Stimulated activated CD8-positive, alpha-beta memory T cell treated with anti-CD3 and anti-CD28 coated beads, Interleukin-4, amount 100 ng/mL, for 48 hours (primary cell): ENCODE measurements around the gene FGF7.
A peak's percentile ranks its signal among the peaks of the same experiment; 100 is the strongest.
"Not testable (repeated sequence)": the region's sequence is repeated elsewhere in the genome, so short reads cannot be mapped to it uniquely, and the experiment has no call there.

Source experiments
- DNase-seq: peaks from one replicate; pipeline ENCODE4 v3.0.0-alpha.2; 2020

Gene FGF7, protein sequence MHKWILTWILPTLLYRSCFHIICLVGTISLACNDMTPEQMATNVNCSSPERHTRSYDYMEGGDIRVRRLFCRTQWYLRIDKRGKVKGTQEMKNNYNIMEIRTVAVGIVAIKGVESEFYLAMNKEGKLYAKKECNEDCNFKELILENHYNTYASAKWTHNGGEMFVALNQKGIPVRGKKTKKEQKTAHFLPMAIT

DNA sequence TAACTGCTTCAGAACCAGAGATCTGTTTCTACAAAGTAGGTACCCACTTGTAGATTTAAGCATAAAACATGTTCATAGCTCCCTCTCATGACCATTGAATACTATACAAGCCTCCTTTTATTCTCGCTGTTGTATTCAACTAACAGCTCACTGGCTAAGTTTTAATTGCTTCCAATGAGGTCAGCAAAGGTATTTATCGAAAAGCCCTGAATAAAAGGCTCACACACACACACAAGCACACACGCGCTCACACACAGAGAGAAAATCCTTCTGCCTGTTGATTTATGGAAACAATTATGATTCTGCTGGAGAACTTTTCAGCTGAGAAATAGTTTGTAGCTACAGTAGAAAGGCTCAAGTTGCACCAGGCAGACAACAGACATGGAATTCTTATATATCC, at the start of gene FGF7:
Gene FGF7 (plus strand): TSS at position 222 of the 400 bp plus-strand sequence. CDS start 1,056 bp downstream, outside the sequence.
- DNase-seq, result no peak

DNA sequence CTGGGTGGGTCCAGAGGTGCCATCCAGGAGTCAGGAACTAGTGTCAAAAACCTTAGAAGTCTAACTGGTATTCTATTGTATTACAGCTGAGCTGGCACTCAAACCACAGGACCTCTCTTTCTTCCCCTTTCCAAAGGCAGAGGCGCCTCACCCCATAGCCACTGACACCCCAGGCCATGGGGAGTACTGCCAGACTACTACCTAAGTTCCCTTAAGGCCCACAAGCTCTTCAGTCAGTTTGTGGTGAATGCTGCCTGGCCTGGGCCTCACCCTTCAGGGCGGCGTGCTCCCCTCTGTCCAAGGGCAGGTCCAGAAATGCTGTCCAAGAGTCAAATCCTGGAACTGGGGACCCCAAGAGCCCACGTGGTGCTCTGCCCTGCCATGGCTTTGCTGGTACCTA, 43.0 kb upstream of the FGF7 start:
- no peak for DNase-seq

DNA sequence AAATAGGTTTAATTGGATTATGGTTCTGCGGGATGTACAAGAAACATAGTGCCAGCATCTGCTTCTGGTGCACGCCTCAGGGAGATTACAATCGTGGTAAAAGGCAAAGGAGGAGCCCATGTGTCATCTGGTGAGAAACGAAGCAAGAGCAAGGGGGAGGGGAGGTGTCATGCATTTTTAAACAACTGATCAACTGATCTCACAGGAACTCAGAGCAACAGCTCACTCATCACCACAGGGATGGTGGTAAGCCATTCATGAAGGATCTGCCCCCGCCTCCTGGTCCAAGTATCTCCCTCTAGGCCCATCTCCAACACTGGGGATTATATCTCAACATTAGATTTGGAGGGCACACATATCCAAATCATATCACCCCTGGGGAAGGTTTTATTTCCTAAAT, 42.1 kb upstream of the FGF7 start:
- DNase-seq, result no peak

DNA sequence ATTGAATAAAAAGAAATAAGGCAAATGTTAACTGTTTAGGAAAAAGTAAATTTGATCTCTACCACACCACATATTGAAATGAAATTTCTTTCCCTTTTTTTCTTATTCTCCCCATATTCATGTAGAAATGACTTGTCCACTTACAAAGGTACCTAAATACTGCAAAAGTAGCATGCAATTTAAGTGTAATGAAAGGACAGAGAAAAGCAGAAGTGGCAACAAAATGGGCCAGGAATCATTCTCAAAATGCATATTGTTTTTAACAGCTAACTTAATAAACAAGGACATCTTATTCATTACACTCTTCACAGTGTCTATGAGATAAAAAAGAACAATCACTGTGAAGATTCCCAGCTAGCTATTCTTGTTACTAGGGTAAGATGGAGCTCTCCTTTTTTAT, 40.6 kb upstream of the FGF7 start:
- DNase-seq, result no peak

DNA sequence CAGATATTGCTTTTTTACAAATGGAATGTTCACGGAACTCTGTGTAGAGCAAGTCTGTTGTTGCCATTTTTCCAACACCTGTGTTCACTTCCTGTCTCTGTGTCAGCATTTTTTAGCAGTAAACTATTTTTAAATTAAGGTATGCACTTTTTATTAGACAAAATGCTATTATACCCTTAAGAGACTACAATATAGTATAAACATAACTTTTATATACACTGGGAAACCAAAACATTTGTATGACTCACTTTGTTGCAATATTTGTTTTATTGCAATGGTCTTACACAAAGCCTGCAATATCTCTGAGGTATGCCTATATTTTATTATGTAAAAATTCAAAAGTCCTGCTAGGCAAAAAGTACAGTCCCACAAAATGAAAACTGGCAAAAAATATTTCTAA, 39.8 kb upstream of the FGF7 start:
- no peak for DNase-seq

DNA sequence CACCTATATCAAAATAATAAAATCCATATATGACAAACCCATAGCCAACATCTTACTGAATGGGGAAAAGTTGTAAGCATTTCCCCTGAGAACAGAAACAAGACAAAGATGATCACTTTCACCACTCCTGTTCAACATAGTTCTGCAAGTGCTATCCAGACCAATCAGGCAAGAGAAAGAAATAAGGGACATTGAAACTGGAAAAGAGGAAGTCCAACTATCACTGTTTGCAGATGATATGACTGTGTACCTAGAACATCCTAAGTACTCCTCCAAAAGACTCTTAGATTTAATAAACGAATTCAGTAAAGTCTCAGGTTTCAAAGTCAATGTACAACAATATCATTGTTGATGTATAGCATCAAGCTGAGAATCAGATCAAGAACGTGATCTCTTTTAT, 35.6 kb upstream of the FGF7 start:
- DNase-seq, result no peak

DNA sequence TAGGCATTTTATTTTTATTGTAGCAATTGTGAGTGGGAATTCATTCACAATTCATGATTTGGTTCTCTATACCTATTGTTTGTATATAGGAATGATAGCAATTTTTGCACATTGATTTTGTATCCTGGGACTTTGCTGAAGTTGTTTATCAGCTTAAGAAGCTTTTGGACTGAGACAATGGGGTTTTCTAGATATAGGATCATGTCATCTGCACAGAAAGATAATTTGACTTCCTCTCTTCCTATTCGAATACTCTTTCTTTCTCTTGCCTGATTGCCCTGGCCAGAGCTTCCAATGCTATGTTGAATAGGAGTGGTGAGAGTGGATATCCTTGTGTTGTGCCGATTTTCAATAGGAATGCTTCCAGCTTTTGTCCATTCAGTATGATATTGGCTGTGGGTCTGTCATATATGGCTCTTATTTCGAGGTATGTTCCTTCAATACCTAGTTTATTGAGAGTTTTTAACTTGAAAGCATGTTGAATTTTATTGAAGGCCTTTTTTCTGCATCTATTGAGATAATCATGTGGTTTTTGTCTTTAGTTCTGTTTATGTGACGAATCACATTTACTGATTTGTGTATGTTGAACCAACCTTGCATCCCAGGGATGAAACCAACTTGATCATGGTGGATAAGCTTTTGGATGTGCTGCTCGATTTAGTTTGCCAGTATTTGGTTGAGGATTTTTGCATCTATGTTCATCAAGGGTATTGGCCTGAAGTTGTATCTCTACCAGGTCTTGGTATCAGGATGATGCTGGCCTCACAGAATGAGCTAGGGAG, 20.3 kb upstream of the FGF7 start:
- DNase-seq, result not testable (repeated sequence)

DNA sequence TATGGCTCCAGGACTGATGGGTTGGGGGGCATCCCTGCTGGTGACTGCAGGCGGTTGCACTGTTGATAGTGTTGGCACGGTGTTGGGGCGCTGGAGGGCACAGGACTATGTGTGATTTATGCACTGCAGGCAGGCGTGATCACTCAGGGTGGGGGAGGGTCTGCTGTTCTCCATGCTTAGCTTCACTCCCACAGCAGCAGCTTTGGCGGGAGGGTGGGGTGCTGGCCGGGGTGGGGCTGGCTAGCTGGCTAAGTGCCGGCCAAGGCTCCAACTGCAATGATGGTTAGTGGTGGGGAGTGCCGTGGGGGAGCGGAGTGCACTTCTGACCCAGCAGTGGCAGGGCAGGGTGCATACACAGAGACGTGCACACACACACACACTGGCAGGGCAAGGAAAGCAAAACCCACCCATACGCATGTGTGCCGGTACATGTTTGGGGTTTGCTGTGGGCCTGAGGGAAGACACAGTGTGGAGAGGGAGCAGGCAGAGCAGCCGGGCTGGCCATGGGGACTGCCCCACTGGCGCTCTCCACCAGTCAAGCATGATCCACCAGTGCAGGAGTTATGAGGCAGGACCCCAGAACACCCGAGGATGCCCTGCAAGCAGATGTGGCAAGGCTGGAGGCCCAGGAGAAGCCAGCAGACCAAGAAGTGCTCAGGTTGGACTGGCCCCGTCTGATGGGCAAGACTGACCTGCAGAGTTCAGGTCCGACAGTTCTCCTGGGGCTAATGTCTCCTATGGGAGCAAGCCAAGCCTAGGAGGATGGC, 16.5 kb upstream of the FGF7 start:
- no peak for DNase-seq

DNA sequence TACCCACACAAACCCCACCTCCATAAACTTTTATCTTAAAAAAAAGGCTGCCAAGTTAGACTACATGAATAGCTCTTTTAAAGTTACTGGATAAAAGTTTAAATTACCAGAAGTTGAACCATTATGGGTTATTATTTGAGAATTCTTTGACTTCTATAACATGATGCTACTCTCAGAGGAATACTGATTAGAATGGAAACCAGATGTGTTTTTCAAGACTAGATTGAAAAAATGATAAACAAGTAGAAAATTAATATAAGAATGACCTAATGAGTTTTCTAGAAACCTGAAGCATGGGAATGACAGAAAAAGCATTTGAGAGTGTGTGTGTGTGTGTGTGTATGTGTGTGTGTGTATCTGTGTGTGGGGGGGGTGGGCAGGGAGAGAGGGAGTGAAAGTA, 12.4 kb upstream of the FGF7 start:
- no peak for DNase-seq

DNA sequence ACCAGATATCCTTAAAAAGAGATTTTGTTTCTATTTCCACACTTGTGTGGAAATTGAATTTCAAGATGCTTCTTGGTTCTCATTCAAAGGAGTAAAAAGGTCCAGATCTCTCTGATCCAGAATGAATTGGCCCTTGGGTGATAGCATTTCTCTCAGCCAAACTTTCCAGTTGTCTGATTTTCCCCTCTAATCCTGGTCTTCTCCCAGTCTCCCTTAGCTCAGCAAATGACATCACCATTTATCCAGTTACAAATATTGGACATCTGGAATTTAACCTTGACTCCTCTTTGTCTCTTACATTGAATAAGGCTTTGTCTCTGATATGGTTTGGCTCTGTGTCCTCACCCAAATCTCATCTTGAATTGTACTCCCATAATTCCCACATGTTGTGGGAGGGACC, 10.2 kb upstream of the FGF7 start:
- no peak for DNase-seq

DNA sequence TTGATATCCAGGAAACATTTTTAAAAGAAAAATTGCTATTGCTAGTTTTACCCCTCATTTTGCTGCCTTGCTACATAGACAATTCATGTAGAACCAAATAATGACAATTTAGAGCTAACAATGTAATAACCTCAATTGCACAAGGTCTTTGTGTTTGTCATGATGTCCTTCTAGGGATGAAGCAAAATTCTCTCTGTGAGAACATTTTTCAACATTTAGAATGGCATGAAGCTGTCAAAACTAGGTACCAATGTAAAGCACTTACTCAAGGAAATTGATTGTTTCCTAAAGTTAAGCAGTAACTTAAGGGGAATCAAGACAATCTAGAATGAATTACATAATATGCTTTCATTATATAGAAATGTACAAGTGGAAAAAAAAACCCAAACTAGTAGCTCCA, 7.9 kb upstream of the FGF7 start:
- no peak for DNase-seq

DNA sequence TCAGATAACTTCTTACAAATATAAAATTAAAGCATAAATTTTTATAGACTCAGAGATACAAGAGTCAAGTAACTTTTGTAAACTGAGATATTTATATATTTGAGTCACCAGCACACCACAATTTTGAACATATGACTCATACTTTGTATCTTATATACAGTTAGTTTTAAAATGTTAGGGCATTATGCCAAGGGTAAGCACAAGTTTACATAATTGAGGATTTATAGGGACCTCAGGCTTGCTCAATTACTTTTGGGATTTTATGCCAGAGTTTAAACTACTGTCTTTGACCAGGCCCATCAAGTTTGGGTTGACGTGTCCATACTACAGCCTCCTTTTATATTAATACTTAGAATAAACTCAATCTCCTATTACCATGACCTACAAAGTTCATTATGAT, 7.4 kb upstream of the FGF7 start:
- DNase-seq, result no peak

DNA sequence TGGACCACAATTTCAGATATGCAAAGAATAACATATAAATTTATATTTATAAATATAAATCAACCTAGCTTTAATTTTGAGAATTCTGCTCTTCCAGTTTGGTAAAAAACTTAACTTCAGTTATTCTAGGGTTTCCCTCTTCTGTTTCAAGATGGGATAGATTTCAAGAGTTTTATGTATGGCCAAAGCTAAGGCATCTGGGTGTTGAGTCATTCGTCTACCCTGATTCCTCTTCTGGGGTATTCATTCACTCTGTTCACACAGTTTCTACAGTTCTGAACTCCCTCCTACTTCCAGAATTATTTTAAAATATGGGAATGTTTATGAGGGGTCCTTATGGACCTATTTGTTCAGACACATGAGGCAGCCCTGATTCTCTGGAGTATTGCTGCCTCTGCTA, 4.2 kb upstream of the FGF7 start:
- DNase-seq, result no peak

DNA sequence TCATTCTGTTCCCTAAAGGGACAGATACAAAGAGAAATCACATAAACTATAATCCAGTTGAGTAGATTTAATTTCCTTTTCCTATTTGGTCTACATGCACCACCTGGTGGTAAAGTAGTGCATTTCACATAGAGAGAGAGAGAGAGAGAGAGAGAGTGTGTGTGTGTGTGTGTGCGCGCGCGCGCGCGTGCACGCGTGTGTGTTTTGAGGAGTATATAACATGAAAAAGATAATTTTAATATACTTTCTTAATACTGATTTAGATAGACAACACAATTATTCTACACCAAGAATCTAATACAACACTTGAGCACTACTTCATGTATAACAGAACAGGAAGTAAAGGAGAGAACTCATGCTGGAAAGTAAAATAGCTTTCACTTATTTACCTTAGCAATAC, 1.1 kb upstream of the FGF7 start:
- peak; percentile 40 for DNase-seq

DNA sequence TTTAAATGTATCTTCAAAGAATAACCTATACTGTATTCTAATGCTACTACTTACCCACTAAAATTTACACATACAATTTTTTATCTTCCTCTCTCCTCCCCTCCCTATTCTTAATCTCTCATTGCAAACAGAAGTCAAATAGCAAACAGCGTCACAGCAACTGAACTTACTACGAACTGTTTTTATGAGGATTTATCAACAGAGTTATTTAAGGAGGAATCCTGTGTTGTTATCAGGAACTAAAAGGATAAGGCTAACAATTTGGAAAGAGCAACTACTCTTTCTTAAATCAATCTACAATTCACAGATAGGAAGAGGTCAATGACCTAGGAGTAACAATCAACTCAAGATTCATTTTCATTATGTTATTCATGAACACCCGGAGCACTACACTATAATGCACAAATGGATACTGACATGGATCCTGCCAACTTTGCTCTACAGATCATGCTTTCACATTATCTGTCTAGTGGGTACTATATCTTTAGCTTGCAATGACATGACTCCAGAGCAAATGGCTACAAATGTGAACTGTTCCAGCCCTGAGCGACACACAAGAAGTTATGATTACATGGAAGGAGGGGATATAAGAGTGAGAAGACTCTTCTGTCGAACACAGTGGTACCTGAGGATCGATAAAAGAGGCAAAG, 984 bp downstream of the FGF7 start:
- no peak for DNase-seq

DNA sequence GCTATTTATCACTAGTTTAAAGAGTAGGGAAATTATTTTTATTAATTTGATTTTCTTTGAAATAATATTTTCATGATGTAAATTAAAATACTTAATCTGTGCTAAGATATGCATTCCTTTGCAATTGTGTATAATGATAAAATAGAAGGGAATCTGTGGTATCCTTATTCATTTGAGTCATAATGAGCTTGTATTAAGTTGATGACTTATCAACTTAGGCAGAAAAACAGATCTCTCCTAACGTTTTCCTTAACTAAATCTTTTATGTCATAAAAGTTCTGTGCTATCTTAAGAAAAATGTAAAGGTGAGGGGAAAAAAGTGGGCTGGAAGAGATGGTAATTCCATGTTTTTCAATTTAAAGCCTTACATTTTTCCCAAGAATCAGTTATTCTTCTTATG, 1.9 kb downstream of the FGF7 start:
- DNase-seq, result no peak

DNA sequence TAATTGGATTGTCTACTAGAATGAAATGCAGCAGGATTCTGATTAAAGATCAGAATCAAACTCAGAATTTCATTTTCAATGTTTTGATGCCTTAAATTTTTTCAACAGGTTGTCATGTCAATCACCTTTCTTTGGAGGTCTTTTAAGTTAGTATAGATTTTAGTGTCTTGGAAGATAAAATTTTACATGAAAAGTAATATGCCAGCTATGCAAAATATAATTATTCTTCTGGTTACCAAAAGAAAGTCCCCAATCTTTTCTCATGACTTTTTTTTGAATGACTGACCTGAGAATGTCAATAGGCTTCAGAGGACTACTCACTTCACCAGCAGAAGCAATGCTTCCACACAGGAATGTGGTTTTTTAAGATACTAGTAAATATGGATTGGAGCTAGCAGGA, 4.3 kb downstream of the FGF7 start:
- DNase-seq, result no peak

DNA sequence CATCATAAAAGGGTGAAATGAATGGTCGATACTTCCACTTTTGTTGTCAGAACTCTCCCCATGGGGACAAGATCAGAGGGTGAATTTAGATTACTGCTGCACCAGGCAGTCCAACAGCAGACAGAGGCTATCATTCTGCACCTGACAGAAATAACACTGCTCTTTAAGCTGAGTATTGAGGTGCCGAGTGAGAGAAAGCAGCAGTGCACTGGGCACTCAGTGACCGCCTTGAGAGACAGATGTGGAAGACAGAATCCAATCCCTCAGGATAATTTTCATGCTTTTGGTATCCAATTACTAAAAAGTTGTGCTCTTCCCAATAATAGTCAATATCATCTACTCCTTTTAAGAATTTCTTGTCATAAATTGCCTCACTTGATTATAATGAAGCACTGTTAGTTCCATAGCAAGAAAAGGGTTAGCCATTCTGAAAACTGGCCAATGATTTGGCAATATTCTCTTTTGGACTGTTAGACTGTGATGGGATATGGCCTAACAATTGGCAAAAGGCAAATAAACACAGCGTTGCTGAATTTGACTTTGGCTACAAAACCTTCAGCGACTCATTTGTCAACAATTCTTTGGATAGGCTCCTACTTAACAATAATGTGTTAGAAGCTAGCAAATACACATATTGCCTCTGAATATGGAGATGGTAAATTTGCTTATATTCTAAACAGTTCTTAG, 5.5 kb downstream of the FGF7 start:
- no peak for DNase-seq

DNA sequence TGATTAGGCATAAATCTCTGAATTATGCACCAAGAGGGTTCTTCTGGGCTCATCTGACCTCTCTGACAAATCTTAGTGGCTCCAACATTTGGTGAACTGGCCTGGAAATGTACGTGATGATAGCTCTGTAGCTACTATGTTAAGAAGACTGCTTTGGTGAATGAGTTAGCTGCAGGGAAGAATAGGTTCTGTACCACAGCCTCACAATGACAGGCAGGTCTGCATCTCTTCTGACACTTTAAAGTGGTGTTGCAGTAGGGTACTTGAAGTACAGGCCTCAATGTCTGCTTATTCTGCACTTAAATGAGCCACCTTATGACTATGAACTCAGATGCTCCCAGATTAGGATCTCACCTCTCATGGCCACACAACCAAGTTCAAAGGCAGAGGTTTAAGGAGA, 7.0 kb downstream of the FGF7 start:
- DNase-seq, result no peak

DNA sequence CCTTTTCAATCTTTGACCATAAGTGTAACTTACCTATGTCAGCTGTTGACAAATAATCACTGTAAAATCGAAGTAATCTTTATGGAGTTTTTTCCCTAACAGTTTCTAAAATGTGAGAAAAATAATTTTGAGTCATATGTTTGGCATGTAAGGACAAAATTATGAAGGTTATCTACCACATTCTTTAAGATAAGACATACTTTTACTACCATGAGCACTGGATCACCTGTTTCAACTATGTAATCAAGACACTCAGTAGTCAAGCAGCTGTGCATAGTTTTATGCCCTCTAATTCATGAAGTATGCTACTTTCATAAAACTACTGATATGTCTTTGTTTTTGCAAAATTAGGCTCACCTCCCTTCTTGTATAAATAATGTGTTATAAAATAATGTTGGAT, 12.1 kb downstream of the FGF7 start:
- DNase-seq, result no peak

DNA sequence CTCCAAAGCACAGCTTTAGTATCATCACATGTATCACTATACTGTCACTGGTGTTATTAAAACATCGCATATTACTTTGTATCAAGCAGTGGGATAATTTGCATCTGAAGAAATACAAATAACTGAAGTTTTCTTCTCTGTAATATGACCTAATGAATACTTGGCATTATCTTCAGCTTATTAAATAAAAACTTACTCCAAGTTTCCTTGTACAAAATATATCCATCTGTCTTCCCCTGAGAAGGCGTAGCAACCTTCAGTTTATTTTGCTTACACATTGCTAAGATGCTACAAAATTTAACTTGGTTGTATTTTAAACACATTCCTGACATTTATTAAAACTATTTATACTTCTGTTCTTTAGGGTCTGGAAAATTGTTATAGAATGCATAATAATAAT, 13.7 kb downstream of the FGF7 start:
- no peak for DNase-seq

DNA sequence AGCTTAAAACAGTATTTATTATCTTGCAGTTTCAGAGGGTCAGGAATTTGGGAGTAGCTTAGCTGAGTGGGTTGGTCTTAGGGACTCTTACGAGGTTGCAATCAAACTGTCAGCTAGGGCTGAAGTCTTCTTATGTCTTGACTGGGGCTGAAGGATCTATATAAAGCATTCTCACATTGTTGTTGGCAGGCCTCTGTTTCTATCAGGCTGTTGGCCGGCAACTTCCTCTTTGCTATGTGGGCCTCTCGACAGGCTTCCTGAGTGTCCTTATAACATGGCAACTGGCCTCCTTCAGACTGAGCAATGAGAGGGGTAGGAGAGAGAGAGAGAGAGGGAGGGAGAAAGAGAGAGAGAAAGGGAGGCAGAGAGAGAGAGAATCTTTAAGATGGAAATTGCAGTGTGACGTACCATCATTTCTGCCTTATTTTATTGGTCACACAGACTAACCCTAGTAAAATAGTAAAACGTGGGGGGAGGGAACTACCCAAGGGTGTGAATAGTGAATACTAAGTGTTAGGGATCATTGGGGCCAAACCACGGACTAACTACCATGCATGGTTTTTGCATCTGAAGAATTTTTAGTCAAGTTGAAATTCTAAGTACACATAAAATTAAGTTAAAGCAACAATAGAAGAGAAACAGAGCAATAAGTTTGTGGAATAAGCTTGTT, 16.1 kb downstream of the FGF7 start:
- DNase-seq, result no peak
